B cell (primary cell): Measurements from ENCODE around the gene PLPPR1. TPM values are rescaled to one million over a fixed set of nuclear protein-coding genes. Genes with fewer than 3 reads are reported as not detected.

Experiments
- ATAC-seq: fragments of 200-7000 bp; cut with Tn5 transposase; one replicate; pipeline ENCODE4 v1.10.0; 2021; ENCODE audit warnings: low read depth, mild to moderate bottlenecking, moderate number of reproducible peaks, moderate library complexity
- CTCF ChIA-PET: fragments of 350-600 bp; sonication (Branson Sonifier 250); formaldehyde crosslinking; loops from one replicate; lab custom pipeline; 2021; ENCODE audit warnings: antibody characterized with exemption, inconsistent platforms; lab: Charles Lee
- POLR2A ChIA-PET: fragments of 350-600 bp; sonication (Branson Sonifier 250); formaldehyde crosslinking; loops from one replicate; lab custom pipeline; 2021; ENCODE audit warnings: antibody characterized with exemption; lab: Charles Lee
- DNase-seq: peaks from one replicate; pipeline ENCODE4 v3.0.0; 2013
- H2AFZ ChIP-seq: 2 replicates; pipeline ENCODE4 v1.6.1; 2012; ENCODE audit warnings: mild to moderate bottlenecking, low read depth, low read length; ENCODE audit not compliant: insufficient read depth, poor library complexity, severe bottlenecking
- H3K27ac ChIP-seq, 2 donors: 1 replicate in 1 of 2; 2 replicates in 1 of 2; pipeline ENCODE4 v1.5.1; 2012 to 2013; ENCODE audit warnings: low read length in 2 of 2, mild to moderate bottlenecking in 2 of 2, moderate library complexity in 1 of 2
- H3K27me3 ChIP-seq, 4 experiments: fragments of 200-600 bp in 1 of 4; sonication (generic) in 1 of 4; replicated peaks in 1 of 4; 1 replicate in 2 of 4; 2 replicates in 2 of 4; pipeline versions ENCODE4 v1.6.1 to v1.7.0; 2013 to 2016; ENCODE audit warnings: low read length in 3 of 4, mild to moderate bottlenecking in 2 of 4, mixed read lengths in 1 of 4, moderate library complexity in 1 of 4; ENCODE audit not compliant: insufficient read depth in 4 of 4, control insufficient read depth in 3 of 4; ENCODE audit errors: control extremely low read depth in 1 of 4
- H3K36me3 ChIP-seq, 2 experiments: replicated peaks in 1 of 2; 1 replicate in 1 of 2; 2 replicates in 1 of 2; pipeline versions ENCODE4 v1.6.1 to v1.7.1; 2013; ENCODE audit warnings: low read length in 1 of 2; ENCODE audit not compliant: insufficient read depth in 2 of 2, control insufficient read depth in 1 of 2; ENCODE audit errors: control extremely low read depth in 1 of 2, extremely low read depth in 1 of 2
- H3K4me1 ChIP-seq, 2 donors: fragments of 200-600 bp in 1 of 2; sonication (generic) in 1 of 2; 1 replicate in 1 of 2; 2 replicates in 1 of 2; pipeline versions ENCODE4 v1.5.1 to v1.6.1; 2013 to 2017; ENCODE audit warnings: low read length in 2 of 2; ENCODE audit not compliant: control insufficient read depth in 2 of 2, insufficient read depth in 2 of 2
- H3K4me2 ChIP-seq: replicated peaks from 2 replicates; pipeline ENCODE3; 2012; ENCODE audit warnings: mild to moderate bottlenecking, low read depth, low read length; ENCODE audit not compliant: poor library complexity, severe bottlenecking
- H3K4me3 ChIP-seq, 5 experiments: fragments of 200-600 bp in 1 of 5; sonication (generic) in 1 of 5; 1 replicate in 3 of 5; 2 replicates in 2 of 5; pipeline versions ENCODE4 v1.5.1 to v1.7.0; 2011 to 2016; ENCODE audit warnings: low read length in 4 of 5, mild to moderate bottlenecking in 4 of 5, low read depth in 2 of 5, control low read depth in 1 of 5, moderate library complexity in 1 of 5; ENCODE audit not compliant: insufficient read depth in 1 of 5; ENCODE audit errors: control extremely low read depth in 1 of 5, extremely low read depth in 1 of 5
- H3K79me2 ChIP-seq: fragments of 200-600 bp; sonication (generic); one replicate; pipeline ENCODE4 v1.6.0; 2016; ENCODE audit warnings: low read length; ENCODE audit not compliant: control insufficient read depth, insufficient read depth
- H3K9ac ChIP-seq: fragments of 200-600 bp; sonication (generic); 2 replicates; pipeline ENCODE4 v1.6.1; 2017; ENCODE audit warnings: mild to moderate bottlenecking, low read length, moderate library complexity
- H3K9me3 ChIP-seq, 3 donors: one replicate each; pipeline versions ENCODE4 v1.6.1 to v1.7.1; 2013; ENCODE audit warnings: low read length in 2 of 3; ENCODE audit not compliant: control insufficient read depth in 2 of 3, insufficient read depth in 1 of 3; ENCODE audit errors: control extremely low read depth in 1 of 3
- H4K20me1 ChIP-seq: 2 replicates; pipeline ENCODE4 v1.6.0; 2012; ENCODE audit warnings: mild to moderate bottlenecking, low read length; ENCODE audit not compliant: insufficient read depth, control insufficient read depth, poor library complexity, severe bottlenecking
- H3K27ac Mint-ChIP-seq: one replicate; pipeline ENCODE4 v1.8.0; 2021; ENCODE audit warnings: mixed read lengths
- H3K27me3 Mint-ChIP-seq: one replicate; pipeline ENCODE4 v1.8.0; 2021; ENCODE audit warnings: mixed read lengths
- H3K4me1 Mint-ChIP-seq: one replicate; pipeline ENCODE4 v1.8.0; 2021; ENCODE audit warnings: mixed read lengths
- H3K4me3 Mint-ChIP-seq: one replicate; pipeline ENCODE4 v1.8.0; 2021; ENCODE audit warnings: mixed read lengths
- H3K9me3 Mint-ChIP-seq: one replicate; pipeline ENCODE4 v1.8.0; 2022; ENCODE audit warnings: mixed read lengths; ENCODE audit not compliant: insufficient read depth
- EZH2 ChIP-seq: IDR thresholded peaks from 2 replicates; pipeline ENCODE4 v1.6.1; 2012; ENCODE audit warnings: borderline replicate concordance, low read depth, mild to moderate bottlenecking, moderate library complexity, low read length; ENCODE audit not compliant: insufficient read depth, poor library complexity, severe bottlenecking
- WGBS: methylation state at CpG from one replicate; pipeline ENCODE4 v1.1.5; 2013; ENCODE audit warnings: missing lambda C conversion rate; ENCODE audit not compliant: insufficient coverage; 5-methylcytosine and 5-hydroxymethylcytosine counted together
- intact Hi-C: fragments of 100-400 bp; cut with micrococcal nuclease; formaldehyde crosslinking; loops from one replicate; pipeline ENCODE4 v1.10.0; 2022
- polyA plus RNA-seq: library from polyadenylated mRNA; depleted of rRNA; stranded (reverse); fragments of >200 nt; gene quantifications from 2 replicates; pipeline ENCODE4 v1.2.3, GENCODE V29; 2012
- total RNA-seq, 2 donors: library from RNA; stranded (reverse); fragments of 120-200 nt in 1 of 2; gene quantifications; 1 replicate in 1 of 2; 2 replicates in 1 of 2; pipeline versions ENCODE4 v1.2.3 to v1.2.4, GENCODE V29; 2013 to 2022
- TF ChIP-seq, protein P1 (sequence below): fragments of 200-600 bp; IDR thresholded peaks from one replicate; pipeline ENCODE4 v1.8.0; 2022; ENCODE audit warnings: antibody characterized with exemption, mild to moderate bottlenecking

PLPPR1 gene
- total and polyA plus RNA-seq, 2 donors (not counting 1 experiment from before 2014, with no cell fraction given) = not detected

DNA sequence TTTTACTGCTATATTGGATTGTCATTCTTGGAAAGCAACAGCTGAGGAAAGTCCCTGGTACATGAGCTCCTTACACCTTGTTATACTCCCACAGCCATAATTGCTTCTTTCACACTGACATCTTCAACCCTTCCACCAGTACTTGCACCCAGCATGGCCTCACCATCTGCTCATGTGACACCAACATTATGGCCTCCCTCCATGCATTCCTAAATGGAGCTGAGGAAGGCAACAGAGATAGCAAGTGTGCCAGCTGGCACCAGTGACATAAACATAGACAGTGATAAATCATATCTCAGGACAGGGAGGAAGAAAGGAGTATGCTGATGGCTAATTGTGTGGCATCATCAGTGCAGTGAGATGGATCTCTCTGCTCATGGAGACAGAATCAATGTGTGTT is 236.7 kb downstream of the PLPPR1 start:
- no peaks in the 10 kb centered on the region for H3K36me3 ChIP-seq
- H3K27me3 Mint-ChIP-seq = peaks cover 4% of the 10 kb centered on the region
- H2AFZ ChIP-seq = no peak overlapping the region
- H4K20me1 ChIP-seq = no peaks in the 10 kb centered on the region
- H3K4me1 Mint-ChIP-seq = peaks cover 6% of the 10 kb centered on the region
- H3K27ac Mint-ChIP-seq = no peak overlapping the region
- H3K79me2 ChIP-seq = no peaks in the 10 kb centered on the region
- H3K9ac ChIP-seq = no peak overlapping the region
- H3K4me3 Mint-ChIP-seq = no peak overlapping the region
- intact Hi-C loops = no loop called here
- no peak overlapping the region for H3K27ac ChIP-seq
- DNase-seq (no peak), ATAC-seq (no peak)
- H3K4me1 ChIP-seq = no peaks in the 10 kb centered on the region
- H3K27me3 ChIP-seq = peaks cover 0 to 5% (median 0%) of the 10 kb centered on the region in 4 experiments
- no peak overlapping the region for H3K4me2 ChIP-seq
- no peaks in the 10 kb centered on the region for H3K9me3 ChIP-seq
- POLR2A ChIA-PET = no interaction called here
- H3K4me3 ChIP-seq = no peak overlapping the region
- CTCF ChIA-PET = no interaction called here
- no peak for TF ChIP-seq EZH2
- TF ChIP-seq, protein P1, sequence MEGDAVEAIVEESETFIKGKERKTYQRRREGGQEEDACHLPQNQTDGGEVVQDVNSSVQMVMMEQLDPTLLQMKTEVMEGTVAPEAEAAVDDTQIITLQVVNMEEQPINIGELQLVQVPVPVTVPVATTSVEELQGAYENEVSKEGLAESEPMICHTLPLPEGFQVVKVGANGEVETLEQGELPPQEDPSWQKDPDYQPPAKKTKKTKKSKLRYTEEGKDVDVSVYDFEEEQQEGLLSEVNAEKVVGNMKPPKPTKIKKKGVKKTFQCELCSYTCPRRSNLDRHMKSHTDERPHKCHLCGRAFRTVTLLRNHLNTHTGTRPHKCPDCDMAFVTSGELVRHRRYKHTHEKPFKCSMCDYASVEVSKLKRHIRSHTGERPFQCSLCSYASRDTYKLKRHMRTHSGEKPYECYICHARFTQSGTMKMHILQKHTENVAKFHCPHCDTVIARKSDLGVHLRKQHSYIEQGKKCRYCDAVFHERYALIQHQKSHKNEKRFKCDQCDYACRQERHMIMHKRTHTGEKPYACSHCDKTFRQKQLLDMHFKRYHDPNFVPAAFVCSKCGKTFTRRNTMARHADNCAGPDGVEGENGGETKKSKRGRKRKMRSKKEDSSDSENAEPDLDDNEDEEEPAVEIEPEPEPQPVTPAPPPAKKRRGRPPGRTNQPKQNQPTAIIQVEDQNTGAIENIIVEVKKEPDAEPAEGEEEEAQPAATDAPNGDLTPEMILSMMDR = no peak
- no peaks in the 10 kb centered on the region for H3K9me3 Mint-ChIP-seq

DNA sequence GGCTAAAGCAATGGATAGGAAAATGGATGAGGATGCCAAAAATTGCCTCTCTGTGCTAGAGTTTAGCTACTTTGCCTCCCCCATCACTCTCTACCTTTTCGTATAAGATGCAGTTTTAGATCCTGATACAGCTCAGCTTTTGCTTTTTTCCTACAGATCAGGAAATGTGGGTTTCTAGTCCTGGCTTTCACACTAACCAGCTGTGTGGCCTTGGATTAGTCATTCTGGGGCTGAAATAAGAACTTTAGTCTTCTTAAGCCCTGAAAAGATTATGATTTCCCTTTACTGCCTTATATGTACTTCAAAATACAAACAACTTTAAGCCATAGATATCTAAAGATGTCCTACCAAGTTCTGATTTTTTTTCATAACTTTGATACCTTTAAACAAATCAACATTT is 239.9 kb downstream of the PLPPR1 start:
- Histone ChIP-seq H4K20me1 (no peaks in the 10 kb centered on the region), H3K79me2 (no peaks in the 10 kb centered on the region), H3K9ac (no peak overlapping the region), H3K9me3 (no peaks in the 10 kb centered on the region), H3K36me3 (no peaks in the 10 kb centered on the region), H3K27me3 (no peaks in the 10 kb centered on the region), H3K4me3 (no peak overlapping the region), H3K4me2 (no peak overlapping the region), H3K4me1 (no peaks in the 10 kb centered on the region), H3K27ac (no peak overlapping the region), H2AFZ (no peak overlapping the region)
- Mint-ChIP-seq H3K9me3 (no peaks in the 10 kb centered on the region), H3K4me3 (no peak overlapping the region), H3K27ac (no peak overlapping the region), H3K27me3 (peaks cover 7% of the 10 kb centered on the region), H3K4me1 (peaks cover 6% of the 10 kb centered on the region)
- WGBS = no CpG with 5 or more reads among the region's 1 CpG
- DNase-seq = no peak
- CTCF ChIA-PET = no interaction called here
- intact Hi-C loops = no loop called here
- POLR2A ChIA-PET = no interaction called here
- ATAC-seq = no peak
- no peak for TF ChIP-seq EZH2
- TF ChIP-seq, protein P1 = no peak
